Caco-2 (cell line): ENCODE data around the gene HSFX4. TPM values are rescaled to one million over a fixed set of nuclear protein-coding genes. Genes with fewer than 3 reads are reported as not detected.

Experiments
- BruUV-seq: library from RNA; stranded (reverse); fragments of 400-500 nt; replicated peaks from 2 replicates; lab custom pipeline; 2021; lab: Mats Ljungman, UMichigan
- CTCF ChIA-PET: fragments of 300-600 bp; sonication (Branson Sonifier 250); formaldehyde crosslinking; loops from one replicate; lab custom pipeline; 2022; ENCODE audit warnings: antibody characterized with exemption; lab: Charles Lee
- POLR2A ChIA-PET: fragments of 300-600 bp; sonication (Branson Sonifier 250); formaldehyde crosslinking; loops from one replicate; lab custom pipeline; 2022; ENCODE audit warnings: antibody characterized with exemption; lab: Charles Lee
- DNase-seq, 2 experiments: peaks; one replicate each; pipeline versions ENCODE4 v3.0.0 to v3.0.0-alpha.2; 2020 to 2022
- H3K27me3 ChIP-seq: replicated peaks from 2 replicates; pipeline ENCODE4 v1.6.0; 2011; ENCODE audit warnings: low read length; ENCODE audit not compliant: control insufficient read depth, insufficient read depth
- H3K36me3 ChIP-seq: 2 replicates; pipeline ENCODE4 v1.5.1; 2011; ENCODE audit warnings: low read length; ENCODE audit not compliant: control insufficient read depth, insufficient read depth
- H3K4me1 ChIP-seq: fragments of 250-450 bp; sonication (Bioruptor Pico); 2 replicates; pipeline ENCODE4 v1.5.1; 2020; ENCODE audit warnings: mild to moderate bottlenecking
- H3K4me3 ChIP-seq: 2 replicates; pipeline ENCODE4 v1.5.1; 2011; ENCODE audit warnings: low read depth, mild to moderate bottlenecking, control low read depth, low read length
- H3K9me3 ChIP-seq: fragments of 250-450 bp; sonication (Bioruptor Pico); 2 replicates; pipeline ENCODE4 v1.5.1; 2020; ENCODE audit warnings: mild to moderate bottlenecking, moderate library complexity
- H3K27ac Mint-ChIP-seq: one replicate; pipeline ENCODE4 v1.8.0; 2022; ENCODE audit warnings: mixed read lengths; ENCODE audit not compliant: unreplicated experiment
- H3K27me3 Mint-ChIP-seq: one replicate; pipeline ENCODE4 v1.8.0; 2022; ENCODE audit warnings: mixed read lengths; ENCODE audit not compliant: insufficient read depth, unreplicated experiment
- H3K36me3 Mint-ChIP-seq: one replicate; pipeline ENCODE4 v1.8.0; 2022; ENCODE audit warnings: mild to moderate bottlenecking, mixed read lengths; ENCODE audit not compliant: insufficient read depth, unreplicated experiment
- H3K4me1 Mint-ChIP-seq: one replicate; pipeline ENCODE4 v1.8.0; 2022; ENCODE audit warnings: low read depth, mixed read lengths; ENCODE audit not compliant: unreplicated experiment
- H3K4me3 Mint-ChIP-seq: one replicate; pipeline ENCODE4 v1.8.0; 2022; ENCODE audit warnings: mild to moderate bottlenecking, moderate library complexity, mixed read lengths; ENCODE audit not compliant: unreplicated experiment
- H3K9me3 Mint-ChIP-seq: one replicate; pipeline ENCODE4 v1.8.0; 2022; ENCODE audit warnings: mixed read lengths; ENCODE audit not compliant: unreplicated experiment
- intact Hi-C: fragments of 100-400 bp; cut with micrococcal nuclease; formaldehyde crosslinking; loops from one replicate; pipeline ENCODE4 v1.10.0; 2022; ENCODE audit not compliant: unreplicated experiment
- total RNA-seq: library from RNA; stranded (reverse); gene quantifications from 2 replicates; pipeline ENCODE4 v1.2.3, GENCODE V29; 2022
- TF ChIP-seq, protein P1 (sequence below), 2 experiments: fragments of 200-600 bp in 1 of 2; IDR thresholded peaks; 1 replicate in 1 of 2; 2 replicates in 1 of 2; pipeline versions ENCODE4 v1.5.1 to v1.8.0; 2011 to 2022; ENCODE audit warnings: antibody characterized with exemption in 1 of 2, control low read depth in 1 of 2, inconsistent platforms in 1 of 2, low read depth in 1 of 2, low read length in 1 of 2, mild to moderate bottlenecking in 1 of 2, moderate library complexity in 1 of 2; ENCODE audit not compliant: insufficient read depth in 1 of 2, severe bottlenecking in 1 of 2, unreplicated experiment in 1 of 2

The HSFX4 gene
- total RNA-seq, 1 experiment from 2014 or later, result not detected

DNA sequence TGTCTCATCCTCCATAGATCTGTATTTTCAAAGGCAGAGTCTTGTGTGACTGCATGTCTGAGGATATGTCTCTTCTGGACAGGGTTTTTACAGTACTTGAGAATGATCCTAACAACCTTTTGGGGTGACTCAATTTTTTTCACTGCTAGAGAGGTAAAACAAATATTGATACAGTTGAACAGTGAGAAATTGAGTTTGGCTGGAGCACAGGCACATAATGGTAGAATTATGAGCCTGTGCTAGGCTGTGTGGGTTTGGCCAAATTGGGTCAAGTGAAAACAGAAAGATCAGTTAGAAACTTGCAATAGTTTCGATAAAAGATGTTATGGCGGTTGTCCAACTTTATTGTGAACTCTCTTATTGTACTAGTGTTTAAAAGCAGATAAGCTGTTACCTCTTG, 32.2 kb downstream of the HSFX4 start:
- Histone ChIP-seq H3K36me3 (no peaks in the 10 kb centered on the region), H3K4me1 (no peaks in the 10 kb centered on the region), H3K4me3 (no peak overlapping the region), H3K27me3 (no peaks in the 10 kb centered on the region), H3K9me3 (no peaks in the 10 kb centered on the region)
- intact Hi-C loops, result loop anchor here (5.0 kb wide), 1 partner anchor 446 kb away; no protein-coding TSS in a partner anchor
- Mint-ChIP-seq H3K27me3 (no peaks in the 10 kb centered on the region), H3K4me3 (no peak overlapping the region), H3K9me3 (no peaks in the 10 kb centered on the region), H3K36me3 (peaks cover 7% of the 10 kb centered on the region), H3K27ac (no peak overlapping the region), H3K4me1 (no peaks in the 10 kb centered on the region)
- POLR2A ChIA-PET, result no interaction called here
- BruUV-seq, result no TSS peak
- CTCF ChIA-PET, result no interaction called here
- no peak for DNase-seq
- TF ChIP-seq, protein P1, sequence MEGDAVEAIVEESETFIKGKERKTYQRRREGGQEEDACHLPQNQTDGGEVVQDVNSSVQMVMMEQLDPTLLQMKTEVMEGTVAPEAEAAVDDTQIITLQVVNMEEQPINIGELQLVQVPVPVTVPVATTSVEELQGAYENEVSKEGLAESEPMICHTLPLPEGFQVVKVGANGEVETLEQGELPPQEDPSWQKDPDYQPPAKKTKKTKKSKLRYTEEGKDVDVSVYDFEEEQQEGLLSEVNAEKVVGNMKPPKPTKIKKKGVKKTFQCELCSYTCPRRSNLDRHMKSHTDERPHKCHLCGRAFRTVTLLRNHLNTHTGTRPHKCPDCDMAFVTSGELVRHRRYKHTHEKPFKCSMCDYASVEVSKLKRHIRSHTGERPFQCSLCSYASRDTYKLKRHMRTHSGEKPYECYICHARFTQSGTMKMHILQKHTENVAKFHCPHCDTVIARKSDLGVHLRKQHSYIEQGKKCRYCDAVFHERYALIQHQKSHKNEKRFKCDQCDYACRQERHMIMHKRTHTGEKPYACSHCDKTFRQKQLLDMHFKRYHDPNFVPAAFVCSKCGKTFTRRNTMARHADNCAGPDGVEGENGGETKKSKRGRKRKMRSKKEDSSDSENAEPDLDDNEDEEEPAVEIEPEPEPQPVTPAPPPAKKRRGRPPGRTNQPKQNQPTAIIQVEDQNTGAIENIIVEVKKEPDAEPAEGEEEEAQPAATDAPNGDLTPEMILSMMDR (IDR thresholded peaks at IDR 0.05; ENCODE audit: insufficient read depth in 1 of 2, low read depth in 1 of 2, low read length in 1 of 2, severe bottlenecking in 1 of 2, unreplicated experiment in 1 of 2), result no peak

GRCh38 chrX:149962010-149962409, 32.6 kb downstream of the HSFX4 start:
- intact Hi-C loops, result loop anchor here (2.0 to 5.0 kb wide), 3 partner anchors 445 to 719 kb away; no protein-coding TSS in a partner anchor
- POLR2A ChIA-PET, result no interaction called here
- no peaks in the 10 kb centered on the region for H3K4me1 Mint-ChIP-seq

GRCh38 chrX:149962859-149963757, 33.7 kb downstream of the HSFX4 start:
- Mint-ChIP-seq H3K27me3 (no peaks in the 10 kb centered on the region), H3K4me1 (no peaks in the 10 kb centered on the region), H3K36me3 (peaks cover 7% of the 10 kb centered on the region), H3K4me3 (peak overlapping the region; percentile 6), H3K9me3 (no peaks in the 10 kb centered on the region), H3K27ac (peak overlapping the region; percentile 63)
- CTCF ChIA-PET, result no interaction called here
- Histone ChIP-seq H3K27me3 (no peaks in the 10 kb centered on the region), H3K4me3 (no peak overlapping the region), H3K9me3 (no peaks in the 10 kb centered on the region), H3K4me1 (no peaks in the 10 kb centered on the region), H3K36me3 (no peaks in the 10 kb centered on the region)
- intact Hi-C loops, result loop anchor here (1.0 to 5.0 kb wide), 4 partner anchors 87 to 718 kb away; no protein-coding TSS in a partner anchor
- no TSS peak for BruUV-seq
- peak; percentile 38 to 43 for DNase-seq
- TF ChIP-seq, protein P1 (IDR thresholded peaks at IDR 0.05; ENCODE audit: insufficient read depth in 1 of 2, low read depth in 1 of 2, low read length in 1 of 2, severe bottlenecking in 1 of 2, unreplicated experiment in 1 of 2), result peak; percentile 20 to 41
- POLR2A ChIA-PET, result no interaction called here

More at GRCh38 chrX:149962010-149962409, 32.6 kb downstream of the HSFX4 start:
- Mint-ChIP-seq H3K9me3 (no peaks in the 10 kb centered on the region), H3K27ac (no peak overlapping the region), H3K4me3 (no peak overlapping the region), H3K36me3 (peaks cover 7% of the 10 kb centered on the region), H3K27me3 (no peaks in the 10 kb centered on the region)
- CTCF ChIA-PET, result no interaction called here
- Histone ChIP-seq H3K27me3 (no peaks in the 10 kb centered on the region), H3K4me3 (no peak overlapping the region), H3K4me1 (no peaks in the 10 kb centered on the region), H3K9me3 (no peaks in the 10 kb centered on the region), H3K36me3 (no peaks in the 10 kb centered on the region)
- BruUV-seq, result no TSS peak
- TF ChIP-seq, protein P1 (IDR thresholded peaks at IDR 0.05; ENCODE audit: insufficient read depth in 1 of 2, low read depth in 1 of 2, low read length in 1 of 2, severe bottlenecking in 1 of 2, unreplicated experiment in 1 of 2), result no peak
- DNase-seq, result no peak
